VCaP (cell line): ENCODE data around the gene NPHS1.

ENCODE experiments used
- H3K27ac ChIP-seq: fragments of 450-650 bp; 2 replicates; pipeline ENCODE4 v1.5.1; 2017
- TF ChIP-seq, protein P1 (sequence below): fragments of 450-650 bp; conservative IDR thresholded peaks from 2 replicates; pipeline ENCODE4 v1.5.1; 2017; ENCODE audit warnings: mild to moderate bottlenecking, moderate library complexity

The NPHS1 gene

DNA sequence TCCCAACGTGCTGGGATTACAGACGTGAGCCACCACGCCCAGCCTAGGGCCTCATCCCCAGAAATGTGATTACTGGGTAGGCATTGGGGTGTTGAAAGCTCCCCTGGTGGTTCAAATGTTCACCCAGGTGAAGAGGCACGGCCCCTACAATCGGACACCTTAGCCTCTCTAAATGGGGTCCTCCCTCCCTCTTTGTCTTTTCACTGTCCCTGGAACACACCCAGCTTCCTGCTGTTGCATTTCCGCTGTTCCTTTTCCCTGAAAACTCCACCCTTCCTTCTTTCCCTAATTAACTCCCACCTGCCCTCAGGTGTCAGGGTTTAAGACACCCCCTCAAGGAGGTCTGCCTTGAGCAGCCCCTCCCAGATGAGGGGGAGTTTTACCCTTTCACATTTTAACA is 36.0 kb downstream of the NPHS1 start:
- H3K27ac ChIP-seq = no peak overlapping the region
- TF ChIP-seq, protein P1, sequence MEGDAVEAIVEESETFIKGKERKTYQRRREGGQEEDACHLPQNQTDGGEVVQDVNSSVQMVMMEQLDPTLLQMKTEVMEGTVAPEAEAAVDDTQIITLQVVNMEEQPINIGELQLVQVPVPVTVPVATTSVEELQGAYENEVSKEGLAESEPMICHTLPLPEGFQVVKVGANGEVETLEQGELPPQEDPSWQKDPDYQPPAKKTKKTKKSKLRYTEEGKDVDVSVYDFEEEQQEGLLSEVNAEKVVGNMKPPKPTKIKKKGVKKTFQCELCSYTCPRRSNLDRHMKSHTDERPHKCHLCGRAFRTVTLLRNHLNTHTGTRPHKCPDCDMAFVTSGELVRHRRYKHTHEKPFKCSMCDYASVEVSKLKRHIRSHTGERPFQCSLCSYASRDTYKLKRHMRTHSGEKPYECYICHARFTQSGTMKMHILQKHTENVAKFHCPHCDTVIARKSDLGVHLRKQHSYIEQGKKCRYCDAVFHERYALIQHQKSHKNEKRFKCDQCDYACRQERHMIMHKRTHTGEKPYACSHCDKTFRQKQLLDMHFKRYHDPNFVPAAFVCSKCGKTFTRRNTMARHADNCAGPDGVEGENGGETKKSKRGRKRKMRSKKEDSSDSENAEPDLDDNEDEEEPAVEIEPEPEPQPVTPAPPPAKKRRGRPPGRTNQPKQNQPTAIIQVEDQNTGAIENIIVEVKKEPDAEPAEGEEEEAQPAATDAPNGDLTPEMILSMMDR = no peak

DNA sequence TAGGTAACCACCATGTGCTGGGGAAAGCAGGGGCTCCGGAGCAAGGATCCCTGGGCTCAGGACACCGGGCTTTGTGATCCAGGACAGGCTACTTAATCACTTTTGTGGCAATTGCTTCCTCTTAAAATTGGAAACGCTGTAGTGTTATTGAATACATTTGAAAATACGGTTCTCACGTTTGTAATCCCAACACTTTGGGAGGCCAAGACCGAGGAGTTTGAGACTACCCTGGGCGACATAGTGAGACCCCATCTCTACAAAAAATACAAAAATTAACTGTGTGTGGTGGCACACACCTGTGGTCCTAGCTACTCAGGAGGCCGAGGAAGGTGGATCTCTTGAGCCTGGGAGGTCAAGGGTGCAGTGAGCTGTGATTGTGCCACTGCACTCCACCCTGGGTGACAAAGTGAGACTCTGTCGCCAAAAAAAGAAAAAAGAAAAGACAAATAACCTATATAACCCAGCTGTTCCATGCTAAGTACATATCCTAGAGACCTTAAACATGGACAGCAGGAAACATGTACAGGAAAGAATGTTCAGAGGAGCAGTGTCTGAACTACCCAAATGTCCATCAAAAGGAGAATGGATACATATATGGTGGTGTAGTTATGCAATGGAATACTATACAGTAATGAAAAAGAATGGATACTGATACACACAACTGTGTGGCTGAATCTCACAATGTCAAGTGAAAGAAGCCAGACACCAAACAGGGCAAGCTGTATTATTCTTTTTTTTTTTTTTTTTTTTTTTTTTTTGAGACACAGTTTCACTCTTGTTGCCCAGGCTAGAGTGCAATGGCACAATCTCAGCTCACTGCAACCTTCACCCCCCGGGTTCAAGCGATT is 39.0 kb downstream of the NPHS1 start:
- TF ChIP-seq, protein P1 = no peak
- H3K27ac ChIP-seq = no peak overlapping the region

DNA sequence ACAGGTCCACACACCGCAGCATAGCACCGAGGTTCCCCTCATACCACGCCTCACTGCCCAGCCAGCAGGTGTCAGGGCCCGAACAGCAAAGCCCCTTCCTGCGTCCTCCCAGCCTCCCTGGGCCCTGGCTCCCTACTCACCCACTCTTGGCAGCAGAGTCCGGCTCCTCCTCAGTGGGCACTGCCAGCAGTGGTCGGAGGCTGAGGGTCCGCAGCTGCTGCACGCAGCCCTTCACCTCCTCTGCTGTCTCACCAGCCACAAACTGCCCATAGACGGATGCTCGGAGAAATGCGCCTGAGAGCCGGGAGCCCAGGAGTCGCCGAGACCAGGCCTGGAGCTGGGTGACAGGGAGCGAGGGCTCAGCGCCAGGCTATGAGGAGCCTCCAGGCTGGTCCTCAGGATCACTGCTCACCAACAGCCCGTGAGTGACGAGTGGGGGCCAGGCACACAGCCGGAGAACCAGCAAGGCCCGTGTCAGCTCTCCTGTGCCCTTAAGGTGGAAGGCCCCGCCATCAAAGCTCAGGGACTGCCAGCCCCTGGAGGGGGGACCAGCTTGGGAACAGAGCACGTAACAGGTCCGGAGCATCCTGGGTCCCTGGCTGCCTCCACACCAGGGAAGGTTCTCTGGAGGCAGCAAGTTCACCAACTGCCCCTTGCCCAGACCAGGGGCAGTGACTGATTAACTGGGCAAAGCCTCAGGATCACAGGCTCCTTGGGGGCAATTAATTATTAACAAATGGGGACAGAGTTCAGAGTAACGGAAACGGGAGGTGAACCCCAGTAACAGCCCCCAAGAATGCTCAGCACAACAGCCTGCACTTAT is 39.9 kb downstream of the NPHS1 start, which contains the start of gene PRODH2:
Gene PRODH2, minus strand, starts transcription at position 626 of the 823 bp plus-strand sequence. Its CDS starts 40 bp downstream, at position 586.
- H3K27ac ChIP-seq = no peak within 1 kb of the TSS

DNA sequence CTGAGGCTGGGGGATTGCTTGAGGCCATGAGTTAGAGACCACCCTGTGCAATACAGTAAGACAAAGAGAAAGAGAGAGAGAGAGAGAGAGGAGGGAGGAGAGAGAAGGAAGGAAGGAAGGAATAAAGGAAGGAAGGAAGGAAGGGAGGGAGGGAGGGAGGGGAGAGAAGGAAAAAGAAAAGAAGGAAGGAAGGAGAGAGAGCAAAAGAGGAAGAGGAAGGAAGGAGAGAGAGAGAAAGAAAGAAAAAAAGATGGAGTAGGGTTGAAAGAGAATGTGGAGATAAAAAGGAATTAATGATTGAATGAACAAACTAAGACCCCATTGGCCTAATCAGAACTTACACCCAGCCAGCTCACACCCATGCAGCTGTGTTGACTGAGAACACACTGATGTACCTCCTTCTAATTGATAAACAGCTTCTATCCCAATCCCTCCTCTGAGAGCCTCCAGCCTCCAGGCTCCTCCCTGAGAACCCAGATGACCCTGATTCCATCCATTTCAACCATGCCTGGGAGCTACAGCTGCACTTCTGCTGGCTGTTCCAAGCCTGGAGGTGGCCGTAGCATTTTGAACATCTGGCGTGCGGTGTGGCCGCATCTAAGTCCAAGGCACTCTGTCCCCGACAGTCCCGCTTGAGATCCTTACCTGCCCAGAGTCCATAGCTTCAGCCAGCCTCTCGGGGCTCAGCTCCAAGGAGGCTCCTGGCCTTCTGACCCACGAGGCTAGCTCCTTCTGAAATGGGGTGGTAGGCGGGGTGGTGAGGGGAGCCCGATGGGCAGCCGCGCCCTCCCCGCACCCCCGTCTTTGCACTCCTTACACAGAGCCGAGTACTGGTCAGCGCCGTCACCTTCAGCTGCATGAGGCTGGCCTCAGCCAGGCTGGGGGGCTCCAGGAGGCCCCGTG is 40.7 kb downstream of the NPHS1 start:
- H3K27ac ChIP-seq = no peak overlapping the region

More for the DNA sequence above, 39.9 kb downstream of the NPHS1 start, which contains the start of gene PRODH2:
- TF ChIP-seq, protein P1 = no peak

DNA sequence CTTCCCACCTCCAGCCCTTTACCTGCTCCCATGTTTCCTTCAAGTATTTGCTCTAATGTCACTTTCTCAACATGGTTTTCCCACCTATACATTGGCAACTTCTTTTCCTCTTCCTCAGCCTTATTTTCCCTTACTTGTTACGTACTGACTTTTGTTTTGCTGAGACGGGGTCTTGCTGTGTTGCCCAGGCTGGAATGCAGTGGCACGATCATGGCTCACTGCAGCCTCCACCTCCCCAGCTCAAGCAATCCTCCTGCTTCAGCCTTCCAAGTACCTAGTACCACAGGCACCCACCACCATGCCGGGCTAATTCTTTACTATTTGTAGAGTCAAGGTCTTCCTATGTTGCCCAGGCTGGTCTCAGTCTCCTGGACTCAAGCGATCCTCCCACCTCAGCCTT is 44.7 kb downstream of the NPHS1 start:
- H3K27ac ChIP-seq = no peak overlapping the region
- TF ChIP-seq, protein P1 = no peak

More for the DNA sequence above, 40.7 kb downstream of the NPHS1 start:
- TF ChIP-seq, protein P1 = no peak

DNA sequence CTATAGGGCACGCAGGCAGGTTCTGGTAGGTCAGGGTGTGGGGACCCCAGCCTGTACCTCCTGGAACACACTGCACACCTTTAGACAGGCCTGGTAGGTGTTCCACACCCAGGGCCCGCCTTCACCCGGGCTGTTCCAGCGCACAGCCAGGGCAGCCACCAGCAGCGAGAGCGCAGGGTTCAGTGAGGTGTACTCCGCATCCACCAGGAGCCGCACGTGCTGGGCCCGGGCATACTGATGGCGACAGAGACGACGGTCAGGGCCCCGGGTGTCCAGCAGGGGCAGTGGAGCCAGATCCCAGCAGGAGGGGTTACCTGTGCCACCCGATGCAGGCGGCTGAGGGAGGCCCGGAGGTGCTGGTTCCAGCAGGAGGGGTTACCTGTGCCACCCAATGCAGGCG is 45.7 kb downstream of the NPHS1 start:
- no peak overlapping the region for H3K27ac ChIP-seq
- TF ChIP-seq, protein P1 = no peak
